GM19025 (cell line): ENCODE data around the gene GPX6.
"Not testable (repeated sequence)": the region's sequence is repeated elsewhere in the genome, so short reads cannot be mapped to it uniquely, and the experiment has no call there.

Source experiments
- ATAC-seq: cut with Tn5 transposase; IDR thresholded peaks from one replicate; pipeline ENCODE4 v1.9.1; 2021; ENCODE audit warnings: mild to moderate bottlenecking, low read depth, moderate library complexity; ENCODE audit not compliant: unreplicated experiment

The GPX6 gene

DNA sequence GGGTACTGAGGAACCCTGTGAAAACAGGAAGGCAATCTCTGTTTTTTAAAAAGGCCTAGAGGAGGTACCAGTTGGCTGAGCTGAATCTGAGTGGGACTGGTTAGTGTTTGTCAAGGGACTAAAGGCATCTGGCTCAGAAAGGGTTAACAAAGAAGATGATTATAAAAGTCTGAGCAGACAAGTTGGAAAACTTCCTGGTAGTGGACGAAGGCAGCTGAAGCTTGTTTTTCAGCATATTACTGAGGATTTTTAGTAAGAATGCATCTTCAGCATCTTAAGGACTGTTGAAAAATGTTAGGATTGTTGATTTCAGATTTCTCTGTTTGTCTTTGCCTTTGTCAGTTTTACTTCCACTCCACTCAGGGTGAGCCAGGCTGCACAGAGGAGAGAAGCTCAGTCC, 15.2 kb upstream of the GPX6 start:
- no peak for ATAC-seq

- ATAC-seq = no peak
Observed at GRCh38 chr6:28525496-28526039, 10.0 kb upstream of the GPX6 start, which contains the start of gene GPX5. TSS of gene GPX5 (plus strand) at chr6:28525881. CDS start at chr6:28526014, 133 bp downstream.

DNA sequence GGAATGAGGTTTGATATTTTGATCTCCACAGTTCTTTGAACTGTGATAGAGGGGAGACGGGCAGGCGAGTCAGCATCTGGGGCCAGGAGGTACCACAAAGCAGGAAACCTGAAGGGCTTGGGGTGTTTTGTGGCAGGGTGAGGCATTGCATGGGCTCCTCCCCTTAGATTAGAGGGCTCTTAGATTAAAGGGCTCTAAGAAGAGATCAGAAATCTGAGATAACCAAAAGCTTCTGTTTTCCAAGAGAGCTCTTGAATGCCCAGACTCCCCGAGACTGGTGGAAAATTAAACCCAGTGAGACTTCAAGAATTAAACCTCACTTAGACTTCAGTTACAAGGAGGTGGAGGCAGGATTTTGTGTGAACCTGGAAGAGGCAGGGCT, 7.6 kb upstream of the GPX6 start:
- no peak for ATAC-seq

DNA sequence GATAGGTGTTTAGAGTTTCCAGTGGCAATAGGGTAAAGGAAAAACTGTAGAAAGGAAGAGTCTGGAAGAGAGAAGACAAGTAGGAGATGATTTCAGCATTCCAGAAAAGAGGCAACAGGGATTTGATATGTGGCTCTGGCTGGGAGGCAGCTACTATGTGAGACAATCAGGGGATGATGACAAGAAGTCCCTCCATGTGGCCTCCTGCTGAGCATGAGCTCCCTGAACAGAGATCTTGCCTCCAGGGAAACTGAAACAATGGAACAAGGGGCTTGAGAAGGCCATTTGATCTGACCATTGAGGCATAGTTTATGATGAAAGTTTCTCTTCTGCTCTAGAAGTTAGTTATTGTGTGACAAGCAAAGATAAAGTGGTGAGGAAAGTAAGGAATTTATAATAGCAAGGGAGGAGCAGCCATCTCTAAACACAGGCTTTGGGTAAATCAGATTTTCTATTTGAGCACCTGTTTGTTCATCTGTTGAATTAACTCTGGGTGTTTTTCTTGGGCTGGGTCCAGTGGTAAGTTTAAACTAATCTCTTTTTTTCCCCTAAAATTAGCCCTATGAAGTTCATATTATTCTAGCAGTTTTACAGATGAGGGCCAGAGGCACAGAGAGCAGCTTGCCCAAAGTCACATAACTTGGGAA, 7.1 kb upstream of the GPX6 start:
- ATAC-seq = no peak

GRCh38 chr6:28517964-28518363, 2.4 kb upstream of the GPX6 start:
- ATAC-seq = no peak

GRCh38 chr6:28512387-28512786, 3.2 kb downstream of the GPX6 start:
- ATAC-seq = not testable (repeated sequence)

DNA sequence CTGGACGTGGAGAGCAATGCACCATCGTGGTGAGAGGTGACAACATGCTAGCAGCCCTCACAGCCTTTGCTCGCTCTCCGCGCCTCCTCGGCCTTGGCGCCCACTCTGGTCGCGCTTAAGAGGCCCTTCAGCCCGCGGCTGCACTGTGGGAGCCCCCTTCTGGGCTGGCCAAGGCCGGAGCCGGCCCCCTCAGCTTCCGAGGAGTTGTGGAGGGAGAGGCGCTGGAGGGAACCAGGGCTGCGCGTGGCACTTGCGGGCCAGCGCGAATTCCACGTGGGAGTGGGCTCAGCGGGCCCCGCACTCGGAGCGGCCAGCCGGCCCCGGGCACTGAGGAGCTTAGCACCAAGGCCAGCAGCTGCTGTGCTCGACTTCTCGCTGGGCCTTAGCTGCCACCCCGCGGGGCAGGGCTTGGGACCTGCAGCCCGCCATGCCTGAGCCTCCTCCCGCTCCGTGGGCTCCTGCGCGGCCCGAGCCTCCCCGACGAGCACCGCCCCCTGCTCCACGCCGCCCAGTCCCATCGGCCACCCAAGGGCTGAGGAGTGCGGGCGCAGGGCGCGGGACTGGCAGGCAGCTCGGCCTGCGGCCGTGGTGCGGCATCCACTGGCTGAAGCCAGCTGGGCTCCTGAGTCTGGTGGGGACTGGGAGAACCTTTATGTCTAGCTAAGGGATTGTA, 3.8 kb downstream of the GPX6 start:
- no peak for ATAC-seq

DNA sequence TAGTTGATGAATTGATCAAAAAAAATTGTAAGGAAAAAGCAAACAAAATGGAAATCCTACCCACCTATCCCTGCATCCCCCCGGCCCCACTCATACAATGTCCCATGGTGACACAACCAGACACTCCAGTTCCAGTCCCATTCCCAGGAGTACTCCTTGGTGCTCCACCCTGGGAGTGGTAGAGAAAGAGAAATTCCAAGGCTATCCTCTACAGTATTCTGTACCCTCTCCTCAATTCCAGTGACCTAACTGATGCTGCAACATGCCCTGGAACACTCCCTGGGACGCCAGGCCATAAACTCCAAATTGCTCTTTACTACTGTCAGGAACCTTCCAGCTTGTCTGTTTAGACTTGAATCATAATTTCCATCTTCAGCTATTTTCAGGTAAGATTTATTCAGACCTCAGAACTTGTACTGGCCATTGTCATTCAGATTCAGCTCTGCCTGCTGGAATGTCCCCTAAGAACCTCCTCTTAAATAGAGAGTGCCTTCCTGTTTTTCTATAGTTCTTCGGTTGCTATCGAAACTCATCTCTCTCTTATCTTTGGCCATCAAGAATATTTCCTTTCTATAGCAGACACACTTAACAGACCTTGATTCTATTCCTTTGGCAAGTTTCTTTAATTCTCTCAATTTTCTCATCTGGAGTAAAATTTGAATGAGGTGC, 8.7 kb downstream of the GPX6 start:
- no peak for ATAC-seq

DNA sequence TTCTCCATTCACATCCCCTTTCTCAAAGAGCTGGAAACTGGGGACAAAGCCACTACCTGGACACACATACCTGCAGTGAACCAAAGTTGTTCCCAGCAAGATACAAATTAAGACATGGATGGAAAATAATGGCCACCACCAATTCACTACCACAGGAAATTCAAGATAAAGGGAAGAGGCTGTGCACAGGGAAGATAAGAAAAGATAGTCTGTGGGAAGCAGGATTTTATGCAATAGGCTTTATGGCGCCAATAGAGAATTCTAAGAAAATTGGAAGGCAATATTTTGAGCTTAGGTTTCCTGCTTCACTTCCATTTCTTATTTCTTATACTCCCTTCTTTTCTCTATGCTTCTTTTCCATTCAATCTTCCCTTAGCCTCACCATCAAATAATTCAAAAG, 9.9 kb downstream of the GPX6 start:
- ATAC-seq = no peak

DNA sequence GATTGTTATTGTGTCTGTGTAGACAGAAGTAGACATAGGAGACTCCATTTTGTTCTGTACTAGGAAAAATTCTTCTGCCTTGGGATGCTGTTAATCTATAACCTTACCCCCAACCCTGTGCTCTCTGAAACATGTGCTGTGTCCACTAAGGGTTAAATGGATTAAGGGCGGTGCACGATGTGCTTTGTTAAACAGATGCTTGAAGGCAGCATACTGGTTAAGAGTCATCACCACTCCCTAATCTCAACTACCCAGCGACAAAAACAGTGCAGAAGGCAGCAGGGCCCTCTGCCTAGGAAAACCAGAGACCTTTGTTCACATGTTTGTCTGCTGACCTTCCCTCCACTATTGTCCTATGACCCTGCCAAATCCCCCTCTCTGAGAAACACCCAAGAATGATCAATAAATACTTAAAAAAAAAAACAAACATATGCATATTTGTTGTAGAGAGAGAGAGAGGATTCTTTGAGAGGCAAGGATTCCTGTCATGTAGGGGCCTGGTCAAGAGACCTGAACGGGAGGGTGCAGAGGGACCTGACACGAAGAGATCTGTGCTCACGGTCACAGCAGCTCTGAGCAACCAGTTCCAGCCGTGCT, 12.8 kb downstream of the GPX6 start:
- ATAC-seq = not testable (repeated sequence)

DNA sequence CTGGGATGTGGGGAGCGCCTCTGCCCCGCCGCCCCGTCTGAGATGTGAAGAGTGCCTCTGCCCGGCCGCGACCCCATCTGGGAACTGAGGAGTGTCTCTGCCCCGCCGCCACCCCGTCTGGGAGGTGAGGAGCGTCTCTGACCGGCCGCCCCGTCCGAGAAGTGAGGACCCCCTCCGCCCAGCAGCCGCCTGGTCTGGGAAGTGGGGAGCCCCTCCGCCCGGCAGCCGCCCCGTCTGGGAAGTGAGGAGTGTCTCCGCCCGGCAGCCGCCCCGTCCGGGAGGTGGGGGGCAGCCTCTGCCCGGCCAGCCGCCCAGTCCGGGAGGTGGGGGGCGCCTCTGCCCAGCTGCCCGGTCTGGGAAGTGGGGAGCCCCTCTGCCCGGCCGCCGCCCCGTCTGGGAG, 13.5 kb downstream of the GPX6 start:
- ATAC-seq = not testable (repeated sequence)

- ATAC-seq = no peak
Observed at GRCh38 chr6:28501259-28501658, 14.3 kb downstream of the GPX6 start.

DNA sequence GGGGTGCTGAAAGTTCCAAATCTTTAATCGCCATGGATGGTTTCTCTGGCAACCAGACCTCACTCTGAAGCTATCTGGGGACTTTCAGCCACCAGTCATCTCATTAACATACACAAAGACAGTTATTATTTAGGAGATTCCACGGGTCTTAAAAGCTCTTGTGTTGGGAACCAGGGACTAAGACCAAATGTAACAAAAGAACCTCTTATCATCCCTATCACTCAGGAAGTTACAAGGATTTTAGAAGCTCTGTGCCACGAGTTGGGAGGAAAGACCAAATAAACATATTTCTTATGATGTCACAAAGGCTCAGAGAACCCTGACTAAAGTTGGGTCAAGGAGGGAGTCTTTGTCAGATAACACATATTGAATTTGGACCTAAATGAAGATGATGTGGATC, 17.7 kb downstream of the GPX6 start:
- ATAC-seq = no peak

DNA sequence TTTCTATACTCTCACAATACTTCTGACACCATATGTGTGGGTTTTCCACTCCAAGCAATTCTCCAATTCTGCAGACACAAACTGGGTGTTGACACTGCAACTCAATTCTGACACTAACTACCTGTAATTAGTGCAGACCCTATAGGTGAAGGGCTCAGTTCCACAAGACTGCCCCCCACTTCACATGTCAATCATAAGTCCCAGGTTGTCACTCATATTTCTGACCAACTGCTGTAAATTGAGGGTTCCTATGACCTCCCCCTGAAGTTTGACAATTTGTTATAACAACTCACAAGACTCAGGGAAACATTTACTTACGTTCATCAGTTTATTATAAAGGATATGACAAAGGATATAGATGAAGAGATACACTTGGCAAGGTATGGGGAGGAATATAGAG, 18.3 kb downstream of the GPX6 start:
- ATAC-seq = no peak

DNA sequence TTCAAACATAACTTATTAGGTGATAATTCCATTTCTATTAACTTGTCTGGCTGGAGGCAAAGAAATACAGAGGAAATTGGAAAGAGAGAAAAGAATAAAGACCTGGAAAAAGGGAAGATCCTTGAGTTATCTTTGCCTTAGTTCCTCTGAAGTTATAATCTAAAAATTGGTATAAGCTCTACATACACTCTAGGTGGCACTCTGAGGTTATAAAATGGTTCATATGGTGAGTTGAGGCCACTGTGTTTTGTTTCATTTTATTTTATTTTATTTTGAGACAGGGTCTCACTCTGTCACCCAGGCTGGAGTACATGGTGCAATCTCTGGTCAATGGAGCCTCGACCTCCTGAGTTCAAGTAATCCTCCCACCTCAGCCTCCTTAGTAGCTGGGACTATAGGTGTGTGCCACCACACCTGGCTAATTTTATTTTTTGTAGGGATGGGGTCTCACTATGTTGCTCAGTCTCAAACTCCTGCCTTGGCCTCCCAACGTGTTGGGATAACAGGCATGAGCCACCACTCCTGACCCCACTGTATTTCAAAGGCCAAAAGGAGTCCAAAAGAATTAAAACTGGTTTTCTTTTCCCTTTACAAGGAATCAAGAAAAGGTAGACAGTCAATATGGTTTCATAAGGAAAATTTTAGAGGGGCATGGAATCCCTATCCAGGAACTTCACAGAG, 19.4 kb downstream of the GPX6 start:
- no peak for ATAC-seq

DNA sequence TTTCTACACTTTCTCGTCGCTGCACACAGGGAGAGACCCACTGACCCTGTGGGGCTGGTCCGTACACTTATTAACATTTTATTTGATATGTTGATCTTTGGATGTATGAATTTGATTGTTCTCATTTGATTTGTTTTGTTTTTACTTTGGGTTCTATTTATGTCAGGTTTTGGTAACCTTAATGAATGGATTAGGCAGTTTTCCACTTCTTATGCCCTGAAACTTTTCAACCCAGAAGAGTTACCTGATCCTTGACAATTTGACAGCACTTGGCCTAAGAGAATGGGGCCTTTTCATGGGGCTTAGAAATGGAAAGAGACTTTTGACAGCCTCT, 23.6 kb downstream of the GPX6 start:
- ATAC-seq = no peak

GRCh38 chr6:28490205-28490890, 25.2 kb downstream of the GPX6 start:
- ATAC-seq = no peak

DNA sequence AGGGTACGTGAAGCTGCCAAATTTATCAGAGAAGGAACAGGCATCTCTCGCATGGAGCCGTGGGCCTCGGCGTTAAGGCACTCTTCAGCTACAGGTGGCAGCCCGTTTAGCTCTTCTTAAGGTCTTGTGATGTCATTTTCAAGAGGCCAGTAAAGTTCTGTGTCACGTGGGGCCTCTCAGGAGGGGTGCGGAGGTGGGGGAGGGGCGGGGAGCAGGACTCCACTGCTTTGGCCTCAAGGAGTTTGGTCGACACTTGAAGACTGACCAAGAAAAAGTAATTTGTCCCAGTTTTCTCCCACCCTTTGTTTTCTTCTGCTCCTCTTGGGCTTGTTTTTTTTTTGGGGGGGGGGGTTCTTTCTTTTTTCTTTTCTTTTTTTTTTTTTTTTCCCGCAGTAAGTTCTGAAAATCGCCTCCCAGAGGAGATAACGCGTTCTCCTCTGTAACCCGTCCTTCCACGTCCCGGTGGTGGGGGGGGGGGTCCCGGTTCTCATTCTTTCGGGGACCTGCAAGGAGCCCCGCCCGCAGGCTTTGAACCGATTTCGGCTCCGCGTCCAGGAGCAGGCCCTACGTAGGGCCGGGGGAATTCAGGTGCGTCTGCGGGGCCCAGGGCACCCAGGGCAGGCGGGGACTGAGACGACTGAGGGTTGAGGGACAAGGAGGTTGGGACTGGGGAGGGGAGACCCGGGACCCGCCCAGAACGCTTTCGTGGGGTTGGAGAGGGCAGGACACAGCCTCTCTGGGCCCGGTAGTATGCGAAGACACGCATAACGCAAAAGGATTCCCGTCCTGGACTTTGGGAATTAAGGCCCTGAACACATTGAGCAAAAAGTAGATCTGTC, 26.0 kb downstream of the GPX6 start:
- ATAC-seq = no peak

- ATAC-seq = no peak
Observed at GRCh38 chr6:28488916-28489365, 26.7 kb downstream of the GPX6 start.
